Measurements from ENCODE around the gene CYP4V2. TPM values are rescaled to one million over a fixed set of nuclear protein-coding genes. Genes with fewer than 3 reads are reported as not detected.

Gene CYP4V2
- total RNA-seq, 1 donor from 2014 or later, result 5.7 TPM

DNA sequence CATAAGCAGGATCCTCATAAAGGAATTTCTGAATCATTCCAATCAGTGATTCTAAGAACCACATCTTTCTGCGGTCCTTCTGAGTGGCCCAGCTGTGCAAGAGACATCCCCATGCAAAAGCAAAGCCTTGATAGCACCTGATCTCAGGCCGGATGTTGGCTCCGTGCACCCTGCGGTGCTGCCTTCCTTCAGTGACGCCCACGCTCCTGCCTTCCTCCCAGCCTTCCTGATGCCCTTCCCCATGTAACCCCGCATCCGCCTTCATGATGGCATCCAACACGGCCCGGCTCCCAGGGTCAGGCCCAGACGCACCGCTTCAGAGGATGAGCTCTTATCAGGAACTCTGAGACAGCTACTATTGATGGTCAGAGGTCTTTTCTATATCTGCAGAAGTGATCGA is 20.4 kb upstream of the CYP4V2 start:
- no peaks in the 10 kb centered on the region for H3K36me3 ChIP-seq (ENCODE audit: control insufficient read depth in 3 of 3, insufficient read depth in 3 of 3, low read length in 3 of 3)
- H3K27me3 ChIP-seq (ENCODE audit: control insufficient read depth in 3 of 3, insufficient read depth in 3 of 3, low read length in 3 of 3), result no peaks in the 10 kb centered on the region
- H3K27ac ChIP-seq (ENCODE audit: low read depth, low read length), result no peak overlapping the region
- H3K9ac ChIP-seq (ENCODE audit: low read depth in 1 of 3, low read length in 3 of 3), result no peak overlapping the region
- H3K9me3 ChIP-seq (ENCODE audit: control insufficient read depth in 3 of 3, low read length in 3 of 3), result no peaks in the 10 kb centered on the region
- H3K4me3 ChIP-seq (ENCODE audit: low read length in 3 of 3), result no peak overlapping the region
- H3K4me1 ChIP-seq (ENCODE audit: control insufficient read depth in 3 of 3, insufficient read depth in 3 of 3, low read length in 3 of 3), result no peaks in the 10 kb centered on the region

- H3K36me3 ChIP-seq (ENCODE audit: control insufficient read depth in 3 of 3, insufficient read depth in 3 of 3, low read length in 3 of 3), result no peaks in the 10 kb centered on the region
- H3K4me3 ChIP-seq (ENCODE audit: low read length in 3 of 3), result no peak overlapping the region
- H3K9me3 ChIP-seq (ENCODE audit: control insufficient read depth in 3 of 3, low read length in 3 of 3), result no peaks in the 10 kb centered on the region
- H3K4me1 ChIP-seq (ENCODE audit: control insufficient read depth in 3 of 3, insufficient read depth in 3 of 3, low read length in 3 of 3), result no peaks in the 10 kb centered on the region
- H3K9ac ChIP-seq (ENCODE audit: low read depth in 1 of 3, low read length in 3 of 3), result no peak overlapping the region
- no peaks in the 10 kb centered on the region for H3K27me3 ChIP-seq (ENCODE audit: control insufficient read depth in 3 of 3, insufficient read depth in 3 of 3, low read length in 3 of 3)
- H3K27ac ChIP-seq (ENCODE audit: low read depth, low read length), result no peak overlapping the region
Measured at GRCh38 chr4:186172546-186172945, 18.8 kb upstream of the CYP4V2 start.

- H3K9ac ChIP-seq (ENCODE audit: low read depth in 1 of 3, low read length in 3 of 3), result no peak overlapping the region
- no peaks in the 10 kb centered on the region for H3K36me3 ChIP-seq (ENCODE audit: control insufficient read depth in 3 of 3, insufficient read depth in 3 of 3, low read length in 3 of 3)
- no peaks in the 10 kb centered on the region for H3K9me3 ChIP-seq (ENCODE audit: control insufficient read depth in 3 of 3, low read length in 3 of 3)
- no peak overlapping the region for H3K4me3 ChIP-seq (ENCODE audit: low read length in 3 of 3)
- no peak overlapping the region for H3K27ac ChIP-seq (ENCODE audit: low read depth, low read length)
- H3K27me3 ChIP-seq (ENCODE audit: control insufficient read depth in 3 of 3, insufficient read depth in 3 of 3, low read length in 3 of 3), result no peaks in the 10 kb centered on the region
- peaks cover 12 to 23% (median 22%) of the 10 kb centered on the region in 3 donors for H3K4me1 ChIP-seq (ENCODE audit: control insufficient read depth in 3 of 3, insufficient read depth in 3 of 3, low read length in 3 of 3)
Measured at GRCh38 chr4:186188107-186188506, 3.3 kb upstream of the CYP4V2 start.

GRCh38 chr4:186189656-186190055 is 1.7 kb upstream of the CYP4V2 start:
- peaks cover 22 to 31% (median 23%) of the 10 kb centered on the region in 3 donors for H3K4me1 ChIP-seq (ENCODE audit: control insufficient read depth in 3 of 3, insufficient read depth in 3 of 3, low read length in 3 of 3)
- H3K27ac ChIP-seq (ENCODE audit: low read depth, low read length), result no peak overlapping the region
- no peaks in the 10 kb centered on the region for H3K36me3 ChIP-seq (ENCODE audit: control insufficient read depth in 3 of 3, insufficient read depth in 3 of 3, low read length in 3 of 3)
- peak overlapping the region in 2 of 3 donors; percentile 38 to 94 for H3K9ac ChIP-seq (ENCODE audit: low read depth in 1 of 3, low read length in 3 of 3)
- H3K9me3 ChIP-seq (ENCODE audit: control insufficient read depth in 3 of 3, low read length in 3 of 3), result no peaks in the 10 kb centered on the region
- H3K4me3 ChIP-seq (ENCODE audit: low read length in 3 of 3), result peak overlapping the region in 1 of 3 donors; percentile 1
- no peaks in the 10 kb centered on the region for H3K27me3 ChIP-seq (ENCODE audit: control insufficient read depth in 3 of 3, insufficient read depth in 3 of 3, low read length in 3 of 3)

DNA sequence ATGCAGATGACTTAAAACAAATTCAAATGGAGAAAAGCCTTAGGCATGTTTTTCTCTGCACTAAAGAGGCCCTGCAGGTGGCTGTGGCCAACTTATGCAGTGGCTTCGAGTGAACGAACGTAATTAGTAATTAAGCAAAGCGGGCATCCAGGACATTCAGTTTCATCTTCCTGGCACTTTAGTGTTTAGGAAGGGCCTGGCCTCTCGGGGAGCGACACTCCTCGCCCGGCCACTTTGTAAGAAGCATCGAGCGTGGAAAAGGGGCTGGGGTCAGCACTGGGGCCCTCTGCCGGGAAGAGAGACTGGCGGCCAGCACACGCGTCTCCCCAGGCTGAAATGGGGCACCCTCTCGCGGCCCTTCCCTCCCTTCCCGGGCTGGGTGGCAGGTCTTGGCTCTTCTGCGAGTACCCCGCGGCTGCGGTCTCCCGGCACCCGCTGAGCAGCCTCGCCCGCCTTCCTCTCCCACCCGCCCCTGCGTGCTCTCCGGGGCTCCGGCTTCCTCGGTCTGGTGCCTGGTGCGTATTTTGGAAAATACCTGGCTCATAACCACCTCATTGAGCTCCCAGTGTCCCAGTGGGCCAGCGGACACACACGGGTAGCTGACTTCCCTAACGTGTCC is 677 bp upstream of the CYP4V2 start:
- H3K9ac ChIP-seq (ENCODE audit: low read depth in 1 of 3, low read length in 3 of 3), result peak overlapping the region; percentile 78 to 94 (median 92)
- peak overlapping the region; percentile 83 to 96 (median 91) for H3K4me3 ChIP-seq (ENCODE audit: low read length in 3 of 3)
- H3K36me3 ChIP-seq (ENCODE audit: control insufficient read depth in 3 of 3, insufficient read depth in 3 of 3, low read length in 3 of 3), result peaks cover 5 to 6% (median 5%) of the 10 kb centered on the region in 3 donors
- H3K9me3 ChIP-seq (ENCODE audit: control insufficient read depth in 3 of 3, low read length in 3 of 3), result no peaks in the 10 kb centered on the region
- H3K27me3 ChIP-seq (ENCODE audit: control insufficient read depth in 3 of 3, insufficient read depth in 3 of 3, low read length in 3 of 3), result no peaks in the 10 kb centered on the region
- peaks cover 22 to 31% (median 23%) of the 10 kb centered on the region in 3 donors for H3K4me1 ChIP-seq (ENCODE audit: control insufficient read depth in 3 of 3, insufficient read depth in 3 of 3, low read length in 3 of 3)
- H3K27ac ChIP-seq (ENCODE audit: low read depth, low read length), result peak overlapping the region; percentile 77

- H3K9me3 ChIP-seq (ENCODE audit: control insufficient read depth in 3 of 3, low read length in 3 of 3), result no peaks in the 10 kb centered on the region
- peak overlapping the region; percentile 83 to 96 (median 94) for H3K4me3 ChIP-seq (ENCODE audit: low read length in 3 of 3)
- peaks cover 22 to 31% (median 23%) of the 10 kb centered on the region in 3 donors for H3K4me1 ChIP-seq (ENCODE audit: control insufficient read depth in 3 of 3, insufficient read depth in 3 of 3, low read length in 3 of 3)
- H3K36me3 ChIP-seq (ENCODE audit: control insufficient read depth in 3 of 3, insufficient read depth in 3 of 3, low read length in 3 of 3), result peaks cover 5 to 16% (median 7%) of the 10 kb centered on the region in 3 donors
- H3K27me3 ChIP-seq (ENCODE audit: control insufficient read depth in 3 of 3, insufficient read depth in 3 of 3, low read length in 3 of 3), result no peaks in the 10 kb centered on the region
- peak overlapping the region; percentile 77 for H3K27ac ChIP-seq (ENCODE audit: low read depth, low read length)
- H3K9ac ChIP-seq (ENCODE audit: low read depth in 1 of 3, low read length in 3 of 3), result peak overlapping the region; percentile 78 to 94 (median 93)
Measured at GRCh38 chr4:186192066-186192612, 772 bp downstream of the CYP4V2 start.

GRCh38 chr4:186193851-186194250 is 2.5 kb downstream of the CYP4V2 start:
- Histone ChIP-seq H3K4me1 (ENCODE audit: control insufficient read depth in 3 of 3, insufficient read depth in 3 of 3, low read length in 3 of 3) (peaks cover 22 to 31% (median 23%) of the 10 kb centered on the region in 3 donors), H3K4me3 (ENCODE audit: low read length in 3 of 3) (peak overlapping the region in 2 of 3 donors; percentile 2 to 44), H3K27ac (ENCODE audit: low read depth, low read length) (no peak overlapping the region), H3K27me3 (ENCODE audit: control insufficient read depth in 3 of 3, insufficient read depth in 3 of 3, low read length in 3 of 3) (no peaks in the 10 kb centered on the region), H3K9ac (ENCODE audit: low read depth in 1 of 3, low read length in 3 of 3) (peak overlapping the region in 2 of 3 donors; percentile 28 to 48), H3K36me3 (ENCODE audit: control insufficient read depth in 3 of 3, insufficient read depth in 3 of 3, low read length in 3 of 3) (peaks cover 5 to 28% (median 12%) of the 10 kb centered on the region in 3 donors), H3K9me3 (ENCODE audit: control insufficient read depth in 3 of 3, low read length in 3 of 3) (no peaks in the 10 kb centered on the region)

GRCh38 chr4:186196063-186196462 is 4.7 kb downstream of the CYP4V2 start:
- Histone ChIP-seq H3K9ac (ENCODE audit: low read depth in 1 of 3, low read length in 3 of 3) (no peak overlapping the region), H3K27ac (ENCODE audit: low read depth, low read length) (no peak overlapping the region), H3K4me3 (ENCODE audit: low read length in 3 of 3) (no peak overlapping the region), H3K36me3 (ENCODE audit: control insufficient read depth in 3 of 3, insufficient read depth in 3 of 3, low read length in 3 of 3) (peaks cover 5 to 30% (median 12%) of the 10 kb centered on the region in 3 donors), H3K27me3 (ENCODE audit: control insufficient read depth in 3 of 3, insufficient read depth in 3 of 3, low read length in 3 of 3) (no peaks in the 10 kb centered on the region), H3K4me1 (ENCODE audit: control insufficient read depth in 3 of 3, insufficient read depth in 3 of 3, low read length in 3 of 3) (peaks cover 5 to 21% (median 10%) of the 10 kb centered on the region in 3 donors), H3K9me3 (ENCODE audit: control insufficient read depth in 3 of 3, low read length in 3 of 3) (no peaks in the 10 kb centered on the region)

- Histone ChIP-seq H3K27me3 (ENCODE audit: control insufficient read depth in 3 of 3, insufficient read depth in 3 of 3, low read length in 3 of 3) (no peaks in the 10 kb centered on the region), H3K36me3 (ENCODE audit: control insufficient read depth in 3 of 3, insufficient read depth in 3 of 3, low read length in 3 of 3) (peaks cover under 1 to 31% (median 13%) of the 10 kb centered on the region in 3 donors), H3K9me3 (ENCODE audit: control insufficient read depth in 3 of 3, low read length in 3 of 3) (no peaks in the 10 kb centered on the region), H3K27ac (ENCODE audit: low read depth, low read length) (no peak overlapping the region), H3K9ac (ENCODE audit: low read depth in 1 of 3, low read length in 3 of 3) (no peak overlapping the region), H3K4me3 (ENCODE audit: low read length in 3 of 3) (no peak overlapping the region), H3K4me1 (ENCODE audit: control insufficient read depth in 3 of 3, insufficient read depth in 3 of 3, low read length in 3 of 3) (no peaks in the 10 kb centered on the region)
Measured at GRCh38 chr4:186200516-186200915, 9.1 kb downstream of the CYP4V2 start.

- Histone ChIP-seq H3K27me3 (ENCODE audit: control insufficient read depth in 3 of 3, insufficient read depth in 3 of 3, low read length in 3 of 3) (no peaks in the 10 kb centered on the region), H3K27ac (ENCODE audit: low read depth, low read length) (no peak overlapping the region), H3K36me3 (ENCODE audit: control insufficient read depth in 3 of 3, insufficient read depth in 3 of 3, low read length in 3 of 3) (peaks cover 0 to 29% (median 14%) of the 10 kb centered on the region in 3 donors), H3K9ac (ENCODE audit: low read depth in 1 of 3, low read length in 3 of 3) (no peak overlapping the region), H3K4me1 (ENCODE audit: control insufficient read depth in 3 of 3, insufficient read depth in 3 of 3, low read length in 3 of 3) (no peaks in the 10 kb centered on the region), H3K4me3 (ENCODE audit: low read length in 3 of 3) (no peak overlapping the region), H3K9me3 (ENCODE audit: control insufficient read depth in 3 of 3, low read length in 3 of 3) (no peaks in the 10 kb centered on the region)
Measured at GRCh38 chr4:186201010-186201409, 9.6 kb downstream of the CYP4V2 start.
